Retina (tissue), 1 donor: Measurements from ENCODE around the gene EDEM1.
A peak's percentile ranks its signal among the peaks of the same experiment; 100 is the strongest.
"Not testable (repeated sequence)": the region's sequence is repeated elsewhere in the genome, so short reads cannot be mapped to it uniquely, and the experiment has no call there.

Source experiments
- DNase-seq: peaks from one replicate; pipeline ENCODE4 v3.0.0-alpha.2; 2016

EDEM1 gene

GRCh38 chr3:5179036-5179435 is 8.5 kb upstream of the EDEM1 start:
- not testable (repeated sequence) for DNase-seq

- DNase-seq, result no peak
Measured at GRCh38 chr3:5181469-5182141, 5.9 kb upstream of the EDEM1 start.

- not testable (repeated sequence) for DNase-seq
Measured at GRCh38 chr3:5183714-5184113, 3.8 kb upstream of the EDEM1 start.

- no peak for DNase-seq
Measured at GRCh38 chr3:5184499-5184898, 3.0 kb upstream of the EDEM1 start.

GRCh38 chr3:5185093-5185673 is 2.3 kb upstream of the EDEM1 start:
- no peak for DNase-seq

- no peak for DNase-seq
Measured at GRCh38 chr3:5186089-5186857, 1.2 kb upstream of the EDEM1 start.

- no peak for DNase-seq
Measured at GRCh38 chr3:5186858-5187155, 700 bp upstream of the EDEM1 start.

- no peak for DNase-seq
Measured at GRCh38 chr3:5187920-5188418, 462 bp downstream of the EDEM1 start.

GRCh38 chr3:5188419-5189221 is 1.1 kb downstream of the EDEM1 start:
- peak; percentile 71 for DNase-seq

- no peak for DNase-seq
Measured at GRCh38 chr3:5190147-5190791, 2.8 kb downstream of the EDEM1 start.

GRCh38 chr3:5191555-5192304 is 4.2 kb downstream of the EDEM1 start:
- DNase-seq, result no peak

- no peak for DNase-seq
Measured at GRCh38 chr3:5192571-5193365, 5.3 kb downstream of the EDEM1 start.

- DNase-seq, result no peak
Measured at GRCh38 chr3:5194341-5194740, 6.8 kb downstream of the EDEM1 start.

- DNase-seq, result no peak
Measured at GRCh38 chr3:5194801-5195509, 7.4 kb downstream of the EDEM1 start.

GRCh38 chr3:5195605-5196004 is 8.1 kb downstream of the EDEM1 start:
- no peak for DNase-seq

GRCh38 chr3:5197022-5197421 is 9.5 kb downstream of the EDEM1 start:
- DNase-seq, result no peak

- DNase-seq, result no peak
Measured at GRCh38 chr3:5197470-5198312, 10.2 kb downstream of the EDEM1 start.

- no peak for DNase-seq
Measured at GRCh38 chr3:5198313-5198677, 10.8 kb downstream of the EDEM1 start.

- DNase-seq, result no peak
Measured at GRCh38 chr3:5198986-5199731, 11.7 kb downstream of the EDEM1 start.
